ENCODE data around the gene PPP1R9A. TPM values are rescaled to one million over a fixed set of nuclear protein-coding genes. Genes with fewer than 3 reads are reported as not detected.
"Not testable (repeated sequence)": the region's sequence is repeated elsewhere in the genome, so short reads cannot be mapped to it uniquely, and the experiment has no call there.

The PPP1R9A gene
- total RNA-seq, 1 experiment from 2014 or later, result 5.5 TPM

GRCh38 chr7:94973844-94974243 lies 66.5 kb downstream of the PPP1R9A start:
- no peak for DNase-seq (ENCODE audit: low spot score)

- DNase-seq (ENCODE audit: low spot score), result no peak
Measured at GRCh38 chr7:94974423-94974822, 67.0 kb downstream of the PPP1R9A start.

GRCh38 chr7:94975336-94975735 lies 67.9 kb downstream of the PPP1R9A start:
- no peak for DNase-seq (ENCODE audit: low spot score)

DNA sequence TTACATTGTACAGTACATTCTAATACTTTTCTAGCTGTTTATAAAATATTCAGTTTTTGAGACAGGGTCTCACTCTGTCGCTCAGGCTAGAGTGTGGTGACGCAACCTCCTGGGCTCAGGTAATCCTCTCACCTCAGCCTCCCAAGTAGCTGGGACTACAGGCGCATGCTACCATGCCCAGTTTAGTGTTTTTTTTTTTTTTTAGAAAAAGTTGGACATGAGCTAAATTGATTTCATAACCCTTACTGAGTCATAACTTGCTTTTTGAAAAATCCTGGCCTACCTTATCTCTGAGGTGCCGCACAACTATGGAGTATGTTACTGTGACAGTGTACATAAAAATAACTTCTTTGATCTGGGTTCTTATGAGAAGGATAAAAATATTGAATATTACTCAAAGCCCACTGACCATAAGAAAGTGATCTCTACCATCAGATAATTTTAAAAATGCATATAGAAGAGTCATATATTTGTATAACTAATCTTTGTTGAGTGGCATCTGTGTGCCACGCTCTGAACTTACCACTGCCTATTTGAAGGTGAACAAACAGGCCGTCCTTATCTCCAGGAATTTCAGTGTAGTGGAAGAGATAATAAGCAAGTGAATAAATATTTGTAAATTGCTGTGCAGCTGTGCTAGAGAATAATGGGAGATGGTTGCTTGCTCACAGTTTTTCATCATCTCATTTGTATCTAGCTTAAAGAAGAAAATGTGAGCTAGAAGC lies 73.2 kb downstream of the PPP1R9A start:
- no peak for DNase-seq (ENCODE audit: low spot score)

GRCh38 chr7:94995921-94996320 lies 88.5 kb downstream of the PPP1R9A start:
- DNase-seq (ENCODE audit: low spot score), result no peak

- DNase-seq (ENCODE audit: low spot score), result no peak
Measured at GRCh38 chr7:94996369-94996768, 89.0 kb downstream of the PPP1R9A start.

DNA sequence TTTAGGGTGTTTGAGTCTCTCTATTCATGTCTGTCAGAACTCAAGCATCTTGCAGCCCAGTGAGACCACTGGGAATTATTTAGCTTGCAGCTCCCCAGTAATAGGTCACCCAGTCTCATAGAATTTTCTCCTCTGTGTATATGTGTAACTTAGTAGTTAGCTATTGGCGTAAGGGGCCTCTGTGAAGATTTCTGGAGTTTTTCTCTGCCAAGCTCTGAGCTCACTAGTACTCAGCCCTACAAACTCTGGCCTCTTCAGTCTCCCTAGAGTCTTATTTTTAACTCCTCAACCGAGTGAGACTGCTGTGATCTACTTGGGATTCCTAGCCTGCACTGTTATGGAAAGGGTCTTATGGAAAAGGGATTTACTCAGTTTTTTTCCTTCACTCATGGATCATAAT lies 90.2 kb downstream of the PPP1R9A start:
- no peak for DNase-seq (ENCODE audit: low spot score)

DNA sequence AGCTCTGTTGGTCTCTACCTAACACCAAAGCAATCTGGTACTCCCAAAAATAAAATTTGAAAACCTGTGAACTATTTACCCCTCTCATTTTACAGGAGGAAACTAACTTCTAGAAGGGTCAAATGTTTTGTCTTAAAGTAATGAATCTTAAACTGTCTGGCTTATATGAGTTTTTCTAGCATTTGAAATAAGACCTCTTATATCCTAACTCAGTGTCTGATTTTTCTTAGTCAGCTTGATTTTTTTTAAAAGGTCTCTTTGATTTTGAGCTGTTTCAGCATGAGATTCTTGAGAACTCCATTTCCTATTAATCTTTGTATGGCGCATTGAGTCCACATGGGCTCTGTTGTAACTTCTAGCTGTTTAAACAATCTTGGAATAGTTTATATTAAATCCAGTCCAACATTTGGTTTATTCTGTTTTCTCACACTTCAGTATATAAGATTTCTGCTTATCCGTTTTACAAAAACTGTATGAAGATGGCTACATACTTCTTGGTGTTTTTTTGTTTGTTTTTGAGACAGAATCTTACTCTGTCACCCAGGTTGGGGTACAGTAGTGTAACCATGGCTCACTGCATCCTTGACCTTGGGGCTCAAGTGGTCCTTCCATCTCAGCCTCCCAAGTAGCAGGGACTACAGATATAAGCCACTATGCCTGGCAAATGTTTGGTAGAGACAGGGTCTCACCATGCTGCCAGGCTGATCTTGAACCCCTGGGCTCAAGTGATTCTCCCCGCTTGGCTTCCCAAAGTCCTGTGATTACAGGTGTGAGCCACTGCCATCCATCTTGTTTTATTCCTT lies 91.1 kb downstream of the PPP1R9A start:
- DNase-seq (ENCODE audit: low spot score), result no peak

DNA sequence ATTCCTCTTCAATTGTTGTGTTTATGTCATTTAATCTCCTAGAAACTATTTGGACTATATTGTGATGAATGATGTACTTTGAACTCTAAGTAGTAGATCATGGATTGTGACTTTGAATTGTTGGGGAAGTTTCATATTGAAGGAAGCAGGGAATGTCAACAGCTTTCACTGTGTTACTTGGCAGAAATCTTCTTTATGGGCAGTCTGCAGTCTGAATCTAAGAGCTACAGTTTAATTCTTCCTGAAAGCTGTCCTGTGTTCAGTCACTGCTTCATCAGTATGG lies 91.6 kb downstream of the PPP1R9A start:
- peak; percentile 12 for DNase-seq (ENCODE audit: low spot score)

DNA sequence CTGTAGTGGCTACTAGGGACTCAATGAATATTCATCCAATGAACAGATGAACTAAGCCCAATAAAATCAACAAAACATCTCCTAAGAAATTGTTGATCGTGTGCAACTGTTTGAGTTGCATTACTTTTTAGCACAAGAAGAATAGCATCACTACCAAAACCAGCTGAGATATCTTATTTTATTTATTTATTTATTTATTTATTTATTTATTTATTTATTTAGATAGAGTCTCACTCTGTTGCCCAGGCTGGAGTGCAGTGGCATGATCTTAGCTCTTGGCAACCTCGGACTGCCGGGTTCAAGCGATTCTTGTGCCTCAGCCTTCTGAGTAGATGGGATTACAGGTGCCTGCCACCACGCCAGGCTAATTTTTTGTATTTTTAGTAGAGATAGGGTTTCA lies 92.2 kb downstream of the PPP1R9A start:
- not testable (repeated sequence) for DNase-seq (ENCODE audit: low spot score)

DNA sequence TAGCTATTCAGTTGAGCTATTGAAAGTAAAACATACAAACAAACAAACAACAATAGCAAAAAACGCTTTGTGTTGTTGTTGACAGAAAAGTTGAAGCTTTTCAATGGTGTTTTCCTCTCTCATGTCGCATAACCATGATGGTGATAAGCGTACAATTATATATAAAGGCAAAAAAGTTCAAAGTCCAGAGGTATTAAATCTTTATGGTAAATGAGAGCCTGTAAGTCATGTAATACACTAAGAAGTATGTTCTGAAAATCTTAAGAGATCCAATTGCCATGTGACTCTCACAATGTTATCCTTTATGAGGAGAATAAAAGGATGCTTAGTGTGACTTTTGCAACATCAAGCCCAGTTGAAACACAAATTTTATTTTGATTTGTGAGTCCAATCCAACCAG lies 93.9 kb downstream of the PPP1R9A start:
- no peak for DNase-seq (ENCODE audit: low spot score)

- DNase-seq (ENCODE audit: low spot score), result no peak
Measured at GRCh38 chr7:95001815-95002561, 94.6 kb downstream of the PPP1R9A start.

GRCh38 chr7:95002775-95003174 lies 95.4 kb downstream of the PPP1R9A start:
- peak; percentile 42 for DNase-seq (ENCODE audit: low spot score)

DNA sequence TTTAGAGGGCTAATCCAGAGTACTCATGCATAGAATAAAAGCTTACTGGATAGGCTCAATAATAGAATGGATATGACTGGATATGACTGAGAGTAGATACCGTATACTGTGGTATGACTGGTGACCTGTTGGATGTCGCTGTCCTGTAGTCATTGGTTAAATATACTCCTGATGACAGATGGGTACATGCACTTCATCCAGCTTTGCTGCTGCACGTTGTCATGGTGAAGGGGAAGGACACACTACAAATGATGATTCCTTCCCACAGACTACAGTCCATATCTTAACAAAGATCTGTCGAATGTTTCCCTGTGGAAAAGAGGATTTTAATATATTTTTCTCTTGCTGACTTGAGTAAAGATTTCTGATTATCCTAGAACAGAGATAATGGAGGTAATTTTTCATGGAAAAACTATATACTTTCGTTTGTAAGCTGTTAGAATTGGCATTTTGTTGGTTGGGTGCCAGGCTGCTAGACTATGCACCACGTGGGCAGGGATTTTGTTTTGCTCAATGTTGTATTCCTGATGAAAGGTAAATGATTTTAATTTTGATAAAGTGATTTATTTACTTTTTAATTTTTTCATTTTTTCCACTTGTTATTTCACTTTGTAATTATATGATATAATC lies 97.3 kb downstream of the PPP1R9A start:
- DNase-seq (ENCODE audit: low spot score), result no peak

DNA sequence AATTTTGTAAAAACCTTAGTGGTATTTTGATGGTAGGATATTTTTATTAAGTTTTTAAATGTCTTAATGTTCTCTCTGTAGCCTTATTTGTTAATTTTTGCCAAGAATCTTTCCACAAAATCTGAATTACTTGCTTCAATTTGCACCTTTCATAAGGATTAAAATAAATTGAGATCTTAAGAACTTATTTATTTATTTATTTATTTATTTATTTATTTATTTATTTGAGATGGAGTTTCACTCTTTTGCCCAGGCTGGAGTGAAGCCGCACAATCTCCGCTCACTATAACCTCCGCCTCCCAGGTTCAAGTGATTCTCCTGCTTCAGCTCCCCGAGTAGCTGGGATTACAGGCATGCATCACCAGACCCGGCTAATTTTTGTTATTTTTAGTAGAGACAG lies 98.6 kb downstream of the PPP1R9A start:
- no peak for DNase-seq (ENCODE audit: low spot score)

- DNase-seq (ENCODE audit: low spot score), result not testable (repeated sequence)
Measured at GRCh38 chr7:95008773-95009172, 101.4 kb downstream of the PPP1R9A start.

GRCh38 chr7:95011146-95011928 lies 103.9 kb downstream of the PPP1R9A start:
- DNase-seq (ENCODE audit: low spot score), result no peak

DNA sequence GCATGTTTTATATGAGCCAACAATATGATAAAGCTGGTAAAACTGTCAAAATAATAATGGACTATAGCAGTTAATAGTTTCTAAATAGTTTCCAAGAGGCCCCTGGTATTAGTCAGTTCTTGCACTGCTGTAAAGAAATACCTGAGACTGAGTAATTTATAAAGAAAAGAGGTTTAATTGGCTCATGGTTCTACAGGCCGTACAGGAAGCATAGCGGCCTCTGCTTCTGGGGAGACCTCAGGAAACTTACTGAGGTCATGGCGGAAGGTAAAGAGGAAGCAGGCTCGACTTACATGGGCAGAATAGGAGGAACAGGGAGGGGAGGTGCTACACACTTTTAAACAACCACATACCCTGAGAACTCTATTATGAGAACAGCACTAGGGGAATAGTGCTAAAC lies 104.6 kb downstream of the PPP1R9A start:
- DNase-seq (ENCODE audit: low spot score), result no peak

GRCh38 chr7:95018021-95018420 lies 110.6 kb downstream of the PPP1R9A start:
- no peak for DNase-seq (ENCODE audit: low spot score)

DNA sequence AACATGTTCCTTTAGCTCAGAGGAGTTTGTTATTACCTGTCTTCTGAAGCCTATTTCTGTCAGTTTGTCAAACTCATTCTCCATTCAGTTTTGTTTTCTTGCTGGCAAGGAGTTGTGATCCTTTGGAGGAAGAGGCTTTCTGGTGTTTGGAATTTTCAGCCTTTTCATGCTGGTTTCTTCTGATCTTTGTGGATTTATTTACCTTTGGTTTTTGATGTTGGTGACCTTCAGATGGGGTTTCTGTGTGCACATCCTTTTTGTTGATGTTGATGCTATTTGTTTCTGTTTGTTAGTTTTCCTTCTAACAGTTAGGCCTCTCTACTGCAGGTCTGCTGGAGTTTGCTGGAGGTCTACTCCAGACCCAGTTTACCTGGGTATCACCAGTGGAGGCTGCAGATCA lies 118.6 kb downstream of the PPP1R9A start:
- no peak for DNase-seq (ENCODE audit: low spot score)

DNA sequence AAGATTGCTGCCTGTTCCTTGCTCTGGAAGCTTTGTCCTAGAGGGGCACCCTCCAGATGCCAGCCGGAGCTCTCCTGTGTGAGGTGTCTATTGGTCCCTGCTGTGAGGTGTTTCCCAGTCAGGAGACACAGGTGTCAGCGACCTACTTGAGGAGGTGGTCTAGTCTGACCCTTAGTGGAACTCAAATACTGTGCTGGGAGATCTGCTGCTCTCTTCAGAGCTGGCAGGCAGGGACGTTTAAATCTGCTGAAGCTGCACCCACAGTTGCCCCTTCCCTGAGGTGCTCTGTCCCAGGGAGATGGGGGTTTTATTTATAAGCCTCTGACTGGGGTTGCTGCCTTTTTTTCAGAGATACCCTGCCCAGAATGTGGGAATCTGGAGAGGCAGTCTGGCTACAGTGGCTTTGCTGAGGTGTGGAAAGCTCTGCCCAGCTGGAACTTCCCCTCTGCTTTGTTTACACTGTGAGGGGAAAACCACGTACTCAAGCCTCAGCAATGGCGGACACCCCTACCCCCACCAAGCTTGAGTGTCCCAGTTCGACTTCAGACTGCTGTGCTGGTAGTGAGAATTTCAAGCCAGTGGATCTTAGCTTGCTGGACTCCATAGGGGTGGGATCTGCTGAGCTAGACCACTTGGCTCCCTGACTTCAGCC lies 119.2 kb downstream of the PPP1R9A start:
- DNase-seq (ENCODE audit: low spot score), result no peak

Data from HT-29 (cell line).